ENCODE measurements around the gene HEBP2. TPM values are rescaled to one million over a fixed set of nuclear protein-coding genes. Genes with fewer than 3 reads are reported as not detected.

Gene HEBP2
- total and polyA plus RNA-seq, 2 of the 13 experiments (the other 11 are each of a cell fraction or from before 2014, with no cell fraction given): 16.0 to 72.8 TPM

DNA sequence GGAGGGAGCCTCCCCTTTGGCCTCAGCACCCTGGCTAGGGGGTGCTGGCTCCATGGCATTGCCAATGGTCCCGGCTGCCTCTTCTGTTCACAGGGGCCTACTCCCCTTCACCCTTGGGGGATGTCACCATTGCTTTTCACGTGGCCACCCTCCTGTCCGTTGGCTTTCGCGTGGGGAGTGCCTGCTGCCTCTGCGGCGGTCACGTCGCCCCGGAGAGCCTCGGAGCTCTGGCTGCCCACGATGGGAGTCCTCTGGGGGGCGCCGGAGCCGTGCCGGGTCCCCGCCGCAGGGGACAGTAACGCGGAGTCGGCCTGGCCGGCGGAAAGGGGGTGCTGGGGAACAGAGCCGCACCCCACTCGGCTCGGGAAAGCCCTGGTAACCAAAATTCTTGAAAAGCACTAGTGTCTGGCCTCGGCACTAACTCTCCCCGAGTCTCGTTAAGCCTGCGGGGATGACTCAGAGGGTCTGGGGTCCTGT, 661 bp upstream of the HEBP2 start (continued):
- TF ChIP-seq ZZZ3 (CRISPR knock-in tag; IDR thresholded peaks at IDR 0.05; ENCODE audit: borderline replicate concordance) (no peak), MZF1 (CRISPR knock-in tag; IDR thresholded peaks at IDR 0.05; ENCODE audit: borderline replicate concordance) (no peak), RBM39 (IDR thresholded peaks at IDR 0.05; ENCODE audit: low read depth, low read length, poor library complexity, severe bottlenecking) (no peak), MED8 (CRISPR knock-in tag; IDR thresholded peaks at IDR 0.05; ENCODE audit: insufficient replicate concordance) (no peak), GABPB1 (CRISPR knock-in tag; IDR thresholded peaks at IDR 0.05) (no peak), DNMT1 (CRISPR knock-in tag; IDR thresholded peaks at IDR 0.05) (no peak), ARNT (IDR thresholded peaks at IDR 0.05) (no peak), ZMYM3 (CRISPR knock-in tag; IDR thresholded peaks at IDR 0.05) (no peak; the same call in none of the 2 replicates), ZNF557 (CRISPR knock-in tag; IDR thresholded peaks at IDR 0.05) (no peak), SETDB1 (CRISPR knock-in tag; IDR thresholded peaks at IDR 0.05; ENCODE audit: borderline replicate concordance) (no peak), ZNF83 (CRISPR knock-in tag; IDR thresholded peaks at IDR 0.05; ENCODE audit: borderline replicate concordance) (no peak), SYNCRIP (IDR thresholded peaks at IDR 0.05; ENCODE audit: insufficient read depth, low read depth, low read length) (no peak), ZNF451 (CRISPR knock-in tag; IDR thresholded peaks at IDR 0.05) (no peak; the same call in 1 of the 2 replicates), ZNF354B (CRISPR knock-in tag; IDR thresholded peaks at IDR 0.05) (no peak), SAFB2 (CRISPR knock-in tag; IDR thresholded peaks at IDR 0.05; ENCODE audit: borderline replicate concordance, low read depth) (no peak), KAT2B (IDR thresholded peaks at IDR 0.05; ENCODE audit: borderline replicate concordance, low read depth, low read length) (no peak), RFX3 (CRISPR knock-in tag; IDR thresholded peaks at IDR 0.05) (no peak), GATAD1 (CRISPR knock-in tag; IDR thresholded peaks at IDR 0.05) (no peak), MTF1 (CRISPR knock-in tag; IDR thresholded peaks at IDR 0.05) (no peak; the same call in 1 of the 2 replicates), SP5 (CRISPR knock-in tag; IDR thresholded peaks at IDR 0.05; ENCODE audit: borderline replicate concordance, low read depth) (no peak), ZNF589 (CRISPR knock-in tag; conservative IDR thresholded peaks at IDR 0.05) (no peak), HNRNPL (IDR thresholded peaks at IDR 0.05; ENCODE audit: low read depth, low read length) (no peak), NCOA2 (CRISPR knock-in tag; IDR thresholded peaks at IDR 0.05) (no peak), ZBTB8A (CRISPR knock-in tag; IDR thresholded peaks at IDR 0.05; ENCODE audit: borderline replicate concordance, low read depth) (peak; percentile 66; the same call in 1 of the 2 replicates)
- TF ChIP-seq, protein P1, sequence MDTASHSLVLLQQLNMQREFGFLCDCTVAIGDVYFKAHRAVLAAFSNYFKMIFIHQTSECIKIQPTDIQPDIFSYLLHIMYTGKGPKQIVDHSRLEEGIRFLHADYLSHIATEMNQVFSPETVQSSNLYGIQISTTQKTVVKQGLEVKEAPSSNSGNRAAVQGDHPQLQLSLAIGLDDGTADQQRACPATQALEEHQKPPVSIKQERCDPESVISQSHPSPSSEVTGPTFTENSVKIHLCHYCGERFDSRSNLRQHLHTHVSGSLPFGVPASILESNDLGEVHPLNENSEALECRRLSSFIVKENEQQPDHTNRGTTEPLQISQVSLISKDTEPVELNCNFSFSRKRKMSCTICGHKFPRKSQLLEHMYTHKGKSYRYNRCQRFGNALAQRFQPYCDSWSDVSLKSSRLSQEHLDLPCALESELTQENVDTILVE (CRISPR knock-in tag; IDR thresholded peaks at IDR 0.05): no peak
- TF ChIP-seq, protein P2, sequence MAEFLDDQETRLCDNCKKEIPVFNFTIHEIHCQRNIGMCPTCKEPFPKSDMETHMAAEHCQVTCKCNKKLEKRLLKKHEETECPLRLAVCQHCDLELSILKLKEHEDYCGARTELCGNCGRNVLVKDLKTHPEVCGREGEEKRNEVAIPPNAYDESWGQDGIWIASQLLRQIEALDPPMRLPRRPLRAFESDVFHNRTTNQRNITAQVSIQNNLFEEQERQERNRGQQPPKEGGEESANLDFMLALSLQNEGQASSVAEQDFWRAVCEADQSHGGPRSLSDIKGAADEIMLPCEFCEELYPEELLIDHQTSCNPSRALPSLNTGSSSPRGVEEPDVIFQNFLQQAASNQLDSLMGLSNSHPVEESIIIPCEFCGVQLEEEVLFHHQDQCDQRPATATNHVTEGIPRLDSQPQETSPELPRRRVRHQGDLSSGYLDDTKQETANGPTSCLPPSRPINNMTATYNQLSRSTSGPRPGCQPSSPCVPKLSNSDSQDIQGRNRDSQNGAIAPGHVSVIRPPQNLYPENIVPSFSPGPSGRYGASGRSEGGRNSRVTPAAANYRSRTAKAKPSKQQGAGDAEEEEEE (CRISPR knock-in tag; IDR thresholded peaks at IDR 0.05; ENCODE audit: borderline replicate concordance): no peak
- TF ChIP-seq, protein P3, sequence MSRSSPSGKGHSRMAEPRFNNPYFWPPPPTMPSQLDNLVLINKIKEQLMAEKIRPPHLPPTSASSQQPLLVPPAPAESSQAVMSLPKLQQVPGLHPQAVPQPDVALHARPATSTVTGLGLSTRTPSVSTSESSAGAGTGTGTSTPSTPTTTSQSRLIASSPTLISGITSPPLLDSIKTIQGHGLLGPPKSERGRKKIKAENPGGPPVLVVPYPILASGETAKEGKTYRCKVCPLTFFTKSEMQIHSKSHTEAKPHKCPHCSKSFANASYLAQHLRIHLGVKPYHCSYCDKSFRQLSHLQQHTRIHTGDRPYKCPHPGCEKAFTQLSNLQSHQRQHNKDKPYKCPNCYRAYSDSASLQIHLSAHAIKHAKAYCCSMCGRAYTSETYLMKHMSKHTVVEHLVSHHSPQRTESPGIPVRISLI (CRISPR knock-in tag; IDR thresholded peaks at IDR 0.05; ENCODE audit: borderline replicate concordance): no peak
- TF ChIP-seq, protein P4, sequence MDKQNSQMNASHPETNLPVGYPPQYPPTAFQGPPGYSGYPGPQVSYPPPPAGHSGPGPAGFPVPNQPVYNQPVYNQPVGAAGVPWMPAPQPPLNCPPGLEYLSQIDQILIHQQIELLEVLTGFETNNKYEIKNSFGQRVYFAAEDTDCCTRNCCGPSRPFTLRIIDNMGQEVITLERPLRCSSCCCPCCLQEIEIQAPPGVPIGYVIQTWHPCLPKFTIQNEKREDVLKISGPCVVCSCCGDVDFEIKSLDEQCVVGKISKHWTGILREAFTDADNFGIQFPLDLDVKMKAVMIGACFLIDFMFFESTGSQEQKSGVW (CRISPR knock-in tag; IDR thresholded peaks at IDR 0.05; ENCODE audit: borderline replicate concordance): no peak
